HG02943 (cell line): ENCODE results near the gene PFKP.

ENCODE experiments used
- ATAC-seq: cut with Tn5 transposase; IDR thresholded peaks from one replicate; pipeline ENCODE4 v1.9.1; 2021; ENCODE audit warnings: mild to moderate bottlenecking, low read depth, moderate library complexity; ENCODE audit not compliant: unreplicated experiment

The PFKP gene

DNA sequence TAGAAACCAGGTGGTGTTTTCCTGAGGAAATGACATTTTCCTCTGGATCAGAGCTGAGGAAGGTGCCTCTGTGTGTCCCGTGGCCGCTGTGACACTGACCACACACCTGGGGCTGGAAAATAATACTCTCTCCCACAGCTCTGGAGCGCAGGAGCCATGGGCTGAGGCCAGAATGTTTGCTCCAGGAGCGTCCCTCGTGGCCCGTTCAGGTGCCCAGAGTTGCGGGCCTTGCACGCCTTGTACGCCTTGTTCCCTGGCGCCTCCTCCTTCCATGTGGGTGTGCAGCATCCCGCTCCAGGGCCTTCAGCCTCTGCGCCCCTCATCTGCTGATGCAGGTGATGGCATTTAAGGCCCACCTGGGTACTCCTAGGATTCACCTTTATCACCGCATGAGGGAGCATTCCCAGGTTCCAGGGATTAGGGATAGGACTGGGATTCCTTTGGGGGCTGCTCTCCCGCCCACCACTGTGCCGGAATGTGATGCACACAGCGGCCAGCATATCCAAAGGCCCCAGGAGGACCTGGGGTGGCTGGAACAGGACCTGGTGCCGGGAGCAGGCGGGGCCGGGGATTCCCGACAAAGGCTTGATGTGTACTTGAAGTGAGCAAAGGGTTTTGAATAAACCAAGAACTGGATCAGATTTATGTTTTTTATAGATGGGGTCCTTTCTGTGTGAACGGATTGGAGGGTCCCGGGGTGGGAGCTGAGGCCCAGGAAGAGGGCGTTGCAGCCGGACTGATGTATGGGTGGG lies 61.2 kb downstream of the PFKP start:
- no peak for ATAC-seq

GRCh38 chr10:3129581-3130340 lies 62.4 kb downstream of the PFKP start:
- ATAC-seq = no peak

- no peak for ATAC-seq
These were observed 63.8 kb downstream of the PFKP start for GRCh38 chr10:3131098-3131497.

DNA sequence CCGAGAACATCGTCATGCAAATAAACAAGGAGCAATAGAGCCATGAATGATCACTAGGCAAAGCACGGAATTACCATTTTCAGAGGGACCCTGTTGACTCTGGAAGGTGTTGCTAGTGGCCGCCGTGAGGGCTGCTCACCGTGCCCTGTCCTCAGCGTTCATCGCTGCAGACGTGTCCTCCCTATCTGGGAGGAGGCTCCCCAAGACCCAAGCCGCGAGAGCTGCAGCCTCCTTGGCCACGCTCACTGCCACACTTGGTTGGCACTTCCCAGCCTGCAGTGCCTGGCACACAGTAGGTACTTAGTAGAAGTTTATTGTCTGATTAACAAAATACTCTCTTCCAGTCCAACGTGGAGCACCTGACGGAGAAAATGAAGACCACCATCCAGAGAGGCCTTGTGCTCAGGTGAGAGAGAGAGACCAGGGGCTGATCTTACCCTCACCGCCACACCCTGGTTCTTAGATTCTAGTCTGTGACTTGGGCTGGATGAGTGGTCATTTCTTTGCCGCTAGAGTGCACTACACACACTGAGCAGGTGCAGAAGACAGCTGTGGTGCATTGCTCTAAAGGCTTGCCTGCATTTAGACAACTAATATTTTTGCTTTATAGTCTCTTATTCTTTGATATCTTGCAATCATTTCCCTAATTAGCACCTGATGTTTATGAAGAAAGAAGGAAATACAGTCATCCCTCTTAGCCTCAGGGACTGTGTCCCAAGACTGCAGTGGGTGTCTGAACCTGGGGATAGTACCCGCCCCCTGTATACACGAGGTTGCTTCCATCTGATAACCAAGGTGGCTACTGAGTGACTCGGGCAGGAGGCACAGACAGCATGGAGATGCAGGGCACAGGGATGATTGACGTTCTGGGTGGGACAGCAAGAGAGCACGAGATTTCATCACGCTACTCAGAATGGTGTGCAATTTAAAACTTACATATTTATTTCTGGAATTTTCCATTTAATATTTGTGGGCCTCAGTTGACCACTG lies 65.0 kb downstream of the PFKP start:
- ATAC-seq = no peak

DNA sequence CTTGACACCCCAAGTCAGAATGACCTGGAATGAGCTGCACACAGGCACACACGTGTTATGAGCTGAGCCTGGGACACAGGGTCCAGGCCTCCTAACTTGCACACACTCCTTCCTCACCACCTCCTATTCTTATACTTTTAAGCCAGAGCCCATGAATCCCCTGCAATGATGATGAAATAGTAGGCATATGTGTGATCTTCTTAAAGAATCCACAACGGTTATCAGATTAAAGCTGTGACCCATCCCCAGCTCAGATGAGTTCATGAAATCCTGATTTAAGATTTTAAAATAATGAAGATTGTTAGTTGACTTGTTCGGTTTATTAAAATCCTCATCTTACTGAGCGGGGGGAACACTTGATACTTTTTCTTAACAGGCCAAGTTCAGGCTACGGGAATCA lies 66.6 kb downstream of the PFKP start:
- ATAC-seq = no peak

- no peak for ATAC-seq
These were observed 67.7 kb downstream of the PFKP start for GRCh38 chr10:3135006-3135405.

GRCh38 chr10:3136336-3136735 lies 69.0 kb downstream of the PFKP start:
- ATAC-seq = no peak

DNA sequence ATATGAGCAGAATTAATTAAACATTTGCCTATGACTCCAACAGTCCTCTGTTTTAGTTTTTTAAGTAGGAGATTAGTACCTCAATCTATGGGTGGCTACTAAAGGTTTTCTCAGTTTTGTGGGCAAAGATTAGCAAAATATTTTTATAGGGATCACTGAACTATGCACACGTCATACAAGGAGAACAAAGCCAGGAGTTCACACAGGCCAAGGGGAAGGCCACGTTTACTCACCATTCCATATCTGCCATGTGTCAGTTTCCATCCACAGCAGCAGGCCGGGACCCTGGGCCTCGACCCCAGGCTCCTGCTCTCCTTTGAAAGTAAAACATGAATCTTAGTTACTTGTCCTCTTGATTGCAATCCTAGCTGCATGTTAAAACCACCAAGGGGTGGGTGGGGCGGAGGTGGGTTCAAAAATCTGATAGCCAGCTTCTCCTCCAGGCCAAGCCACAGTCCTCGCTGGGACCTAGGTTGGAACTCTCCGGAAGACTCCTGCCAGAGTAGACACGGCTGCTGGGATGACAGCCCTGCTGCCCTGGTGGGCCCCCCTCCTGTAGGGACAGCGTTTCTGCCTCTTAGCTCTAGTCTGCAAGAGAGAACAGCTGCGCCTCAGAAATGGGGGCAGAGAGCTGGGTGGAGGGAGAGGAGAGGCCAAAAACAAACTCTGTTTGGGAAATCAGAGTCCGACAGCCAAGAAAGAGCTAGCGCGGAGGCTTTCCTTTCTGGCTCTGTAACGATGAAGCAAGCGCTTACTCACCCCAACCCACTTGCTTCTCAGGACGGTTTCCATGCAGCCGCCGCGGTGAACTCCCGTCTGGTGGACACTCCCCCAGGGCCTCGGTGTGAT lies 69.6 kb downstream of the PFKP start:
- ATAC-seq = no peak

DNA sequence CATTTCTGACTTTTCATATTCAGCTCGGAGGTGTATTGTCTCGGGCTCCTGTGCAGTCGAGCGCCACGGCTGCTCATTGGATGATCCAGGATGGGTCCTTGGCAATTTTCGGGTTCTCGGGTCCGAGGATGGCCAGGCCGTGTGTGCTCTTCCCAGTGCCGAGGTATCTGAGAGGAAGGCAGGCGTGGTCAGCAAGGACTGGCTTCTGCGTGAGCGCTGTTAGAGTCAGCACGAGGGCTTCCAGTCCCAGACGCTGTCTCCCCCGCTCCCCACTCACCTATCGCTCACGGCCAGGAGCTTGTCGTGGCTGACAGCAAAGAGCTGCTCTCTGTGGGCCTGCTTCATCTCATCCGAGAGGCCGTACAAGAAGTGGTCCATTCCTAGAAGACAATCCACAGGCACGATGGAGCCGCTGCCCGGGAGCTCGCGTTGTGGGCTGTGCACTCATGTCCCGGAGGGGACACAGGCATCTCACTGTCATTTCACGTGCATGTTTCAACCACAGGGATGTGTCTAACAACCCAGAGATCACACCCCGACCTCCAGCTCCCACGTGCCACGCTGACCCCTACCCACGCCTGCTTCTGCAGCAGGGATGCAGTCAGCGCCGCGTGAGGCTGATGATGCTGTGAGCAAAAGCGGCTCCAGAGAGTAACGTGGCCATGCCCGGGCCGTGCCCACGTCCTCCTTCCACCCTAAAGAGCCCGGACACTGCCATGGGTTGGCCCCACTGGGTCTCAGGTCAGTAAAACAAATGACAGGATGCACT lies 70.8 kb downstream of the PFKP start:
- no peak for ATAC-seq

DNA sequence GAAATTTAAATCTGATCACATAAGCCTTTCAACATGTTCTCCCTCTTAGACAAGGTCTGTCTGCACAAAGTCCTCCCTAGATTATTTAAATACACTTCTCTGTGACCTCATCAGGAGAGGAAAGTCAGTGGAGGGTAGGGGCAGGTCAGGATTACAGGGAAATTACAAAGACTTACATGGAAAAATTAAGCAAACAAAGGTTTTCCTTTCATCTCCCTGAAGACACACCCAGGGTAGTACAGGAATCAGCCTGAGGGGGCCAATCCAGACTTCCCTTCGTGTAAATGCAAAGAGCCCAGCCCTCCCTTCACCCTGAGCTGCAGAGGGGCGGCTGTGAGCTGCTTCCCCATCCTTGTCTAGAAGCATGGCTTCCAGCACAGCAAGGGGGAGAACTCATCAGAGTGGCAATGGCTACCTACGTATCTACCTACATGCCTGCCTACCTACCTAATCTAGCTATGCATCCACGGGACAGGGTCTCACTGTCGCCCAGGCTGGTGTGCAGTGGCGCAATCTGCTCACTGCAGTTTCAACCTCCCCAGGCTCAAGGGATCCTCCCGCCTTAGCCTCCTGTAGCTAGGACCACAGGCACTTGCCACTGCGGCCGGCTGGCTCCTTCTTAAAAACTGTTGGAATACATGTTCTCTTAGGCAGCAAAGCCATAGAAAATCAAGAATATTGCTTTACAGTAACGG lies 72.0 kb downstream of the PFKP start:
- ATAC-seq = no peak

- no peak for ATAC-seq
These were observed 72.9 kb downstream of the PFKP start for GRCh38 chr10:3140280-3140679.

DNA sequence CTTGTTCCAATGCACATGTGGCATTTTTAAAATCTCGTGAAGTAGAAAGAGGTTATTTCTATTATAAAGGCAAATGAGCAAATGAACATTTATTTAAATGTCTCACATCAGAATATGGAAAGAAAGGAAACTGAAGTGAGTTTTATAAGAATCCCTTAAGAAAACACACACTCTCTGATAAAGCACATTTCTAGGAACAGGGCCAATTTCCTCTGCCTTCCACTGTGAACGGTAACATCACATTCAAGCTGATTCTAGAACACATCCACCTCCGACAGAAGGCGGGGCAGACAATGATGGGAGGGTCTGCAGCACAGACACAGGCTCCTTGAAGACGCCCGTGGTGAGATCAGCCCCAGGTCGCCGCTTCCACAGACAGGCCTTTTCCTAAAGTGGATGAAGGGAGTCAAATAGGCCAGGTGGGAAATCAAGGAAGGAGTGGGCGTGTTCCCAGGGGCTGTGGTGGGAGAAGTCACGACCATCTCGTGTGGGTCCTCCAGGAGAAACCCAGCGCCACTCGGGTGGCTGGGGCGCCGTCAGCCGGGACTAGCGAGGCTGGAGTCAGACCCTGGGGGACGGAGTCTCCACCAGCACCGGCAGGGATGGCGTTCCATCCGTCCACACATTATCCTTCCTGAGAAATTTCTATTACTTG lies 74.1 kb downstream of the PFKP start:
- no peak for ATAC-seq

DNA sequence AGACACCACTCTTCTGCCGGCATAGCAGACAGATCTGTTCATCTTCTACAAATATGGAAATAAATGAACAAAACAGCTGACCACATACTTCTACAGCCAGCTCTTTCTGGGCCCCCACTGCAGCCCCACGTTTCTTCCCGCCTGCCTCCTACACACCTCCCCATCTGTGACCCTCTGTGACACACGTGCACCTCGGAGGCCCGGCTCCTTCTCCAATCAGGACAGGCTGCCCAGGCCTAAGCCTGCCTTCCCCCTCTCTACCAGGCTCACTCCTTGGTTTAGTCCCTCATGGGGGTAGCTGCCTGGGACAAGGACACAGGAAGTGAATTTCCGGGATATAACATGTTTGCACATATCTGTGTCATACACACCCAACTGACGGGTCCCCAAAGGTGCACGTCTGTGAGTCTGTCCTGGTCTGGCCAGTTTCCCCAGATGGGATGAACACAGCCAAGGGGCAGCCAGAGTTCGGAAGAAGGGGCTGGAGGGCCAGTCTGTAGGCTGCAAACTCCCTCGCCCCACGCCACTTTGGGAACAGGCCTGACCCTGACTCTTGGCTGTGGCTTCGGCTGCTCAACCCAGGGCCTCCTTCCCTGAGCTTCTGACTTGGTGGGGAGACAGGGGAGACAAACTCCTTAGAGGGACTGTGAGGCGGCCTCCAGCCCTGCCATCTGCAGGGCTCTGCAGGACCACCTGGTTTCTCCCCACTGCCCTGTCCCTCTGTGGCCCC lies 75.0 kb downstream of the PFKP start:
- ATAC-seq = no peak

- no peak for ATAC-seq
These were observed 76.0 kb downstream of the PFKP start for GRCh38 chr10:3143366-3143765.

DNA sequence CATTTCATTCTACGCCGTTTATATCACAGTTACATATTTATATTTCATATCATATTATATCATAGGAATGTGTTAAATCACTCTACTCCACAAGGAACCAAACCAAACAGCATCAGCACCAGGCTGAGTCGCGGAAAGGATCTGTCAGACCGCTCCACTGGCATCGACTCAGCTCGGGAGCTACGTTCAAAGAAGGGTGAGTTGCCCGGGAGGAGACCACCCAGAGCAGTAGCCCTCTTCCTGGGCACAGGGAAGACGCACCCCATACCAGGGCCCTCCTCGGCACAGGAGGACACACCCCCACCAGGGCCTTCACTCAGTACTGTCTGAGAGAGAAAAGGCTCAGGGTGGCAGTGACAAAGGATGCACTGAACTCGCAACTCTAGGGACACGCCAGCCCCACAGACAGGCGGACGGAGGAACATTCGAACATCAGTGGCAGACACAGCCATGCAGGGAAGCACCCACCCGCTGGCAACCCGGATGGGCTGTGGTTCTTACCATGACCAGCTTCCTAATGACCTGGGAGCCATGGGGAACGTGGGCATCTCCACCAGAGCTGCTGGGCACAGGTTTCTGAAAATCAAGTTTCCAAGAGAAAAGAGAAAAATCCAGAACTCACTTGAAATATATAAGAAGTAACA lies 76.6 kb downstream of the PFKP start:
- no peak for ATAC-seq

- ATAC-seq = no peak
These were observed 78.0 kb downstream of the PFKP start for GRCh38 chr10:3145366-3145765.

GRCh38 chr10:3146289-3146688 lies 78.9 kb downstream of the PFKP start:
- no peak for ATAC-seq
